ENCODE results near the gene TEX47. TPM values are rescaled to one million over a fixed set of nuclear protein-coding genes. Genes with fewer than 3 reads are reported as not detected.

The TEX47 gene
- total and polyA plus RNA-seq, 4 donors, result not detected

GRCh38 chr7:88771417-88771816, 24.1 kb downstream of the TEX47 start:
- Histone ChIP-seq H3K4me3 (ENCODE audit: low read depth in 1 of 3, low read length in 3 of 3) (no peak overlapping the region), H3K4me1 (ENCODE audit: control insufficient read depth in 4 of 4, insufficient read depth in 4 of 4, low read length in 3 of 4) (no peaks in the 10 kb centered on the region), H3K27me3 (ENCODE audit: control insufficient read depth in 4 of 4, insufficient read depth in 4 of 4, low read length in 3 of 4) (peaks cover 0 to 5% (median 0%) of the 10 kb centered on the region in 4 donors), H3K27ac (ENCODE audit: low read depth in 1 of 2, low read length in 2 of 2) (no peak overlapping the region), H3K36me3 (ENCODE audit: control insufficient read depth in 4 of 4, insufficient read depth in 3 of 4, low read depth in 1 of 4, low read length in 3 of 4) (no peaks in the 10 kb centered on the region), H3K9ac (ENCODE audit: low read depth in 1 of 2, low read length in 2 of 2) (no peak overlapping the region), H3K9me3 (ENCODE audit: control insufficient read depth in 4 of 4, low read length in 3 of 4) (no peaks in the 10 kb centered on the region)
- no peak for TF ChIP-seq NR2F2 (IDR thresholded peaks at IDR 0.05)
- no peak for TF ChIP-seq HNF4A (conservative IDR thresholded peaks at IDR 0.05)
- TF ChIP-seq GABPA (IDR thresholded peaks at IDR 0.05 in 1 of 2, conservative IDR thresholded peaks at IDR 0.05 in 1 of 2), result no peak
- no peak for TF ChIP-seq YY1 (IDR thresholded peaks at IDR 0.05)
- TF ChIP-seq CTCF (IDR thresholded peaks at IDR 0.05; ENCODE audit: low read depth, low read length, missing input control), result no peak
- no peak for TF ChIP-seq FOXA1 (IDR thresholded peaks at IDR 0.05)
- no peak for TF ChIP-seq TAF1 (conservative IDR thresholded peaks at IDR 0.05)
- TF ChIP-seq EGR1 (IDR thresholded peaks at IDR 0.05; ENCODE audit: low read depth in 2 of 2), result no peak
- no peak for TF ChIP-seq HNF4G (IDR thresholded peaks at IDR 0.05)
- no peak for TF ChIP-seq ATF3 (IDR thresholded peaks at IDR 0.05)
- no peak for TF ChIP-seq FOXA2 (IDR thresholded peaks at IDR 0.05)
- WGBS, result 76% methylated on average over 1 of the region's 1 CpG
- no peak for DNase-seq (ENCODE audit: low spot score)

- TF ChIP-seq RXRA (IDR thresholded peaks at IDR 0.05) (no peak), FOXA2 (IDR thresholded peaks at IDR 0.05) (no peak)
- no peaks in the 10 kb centered on the region for H3K36me3 ChIP-seq (ENCODE audit: control insufficient read depth in 4 of 4, insufficient read depth in 3 of 4, low read depth in 1 of 4, low read length in 3 of 4)
- H3K27me3 ChIP-seq (ENCODE audit: control insufficient read depth in 4 of 4, insufficient read depth in 4 of 4, low read length in 3 of 4), result peaks cover 2 to 14% (median 9%) of the 10 kb centered on the region in 4 donors
- no peak overlapping the region for H3K27ac ChIP-seq (ENCODE audit: low read depth in 1 of 2, low read length in 2 of 2)
- H3K4me1 ChIP-seq (ENCODE audit: control insufficient read depth in 4 of 4, insufficient read depth in 4 of 4, low read length in 3 of 4), result peaks cover 10 to 12% (median 11%) of the 10 kb centered on the region in 4 donors
- no peak for DNase-seq (ENCODE audit: low spot score)
- no peaks in the 10 kb centered on the region for H3K9me3 ChIP-seq (ENCODE audit: control insufficient read depth in 4 of 4, low read length in 3 of 4)
- no peak overlapping the region for H3K9ac ChIP-seq (ENCODE audit: low read depth in 1 of 2, low read length in 2 of 2)
- no peak overlapping the region for H3K4me3 ChIP-seq (ENCODE audit: low read depth in 1 of 3, low read length in 3 of 3)
- WGBS, result 54% methylated on average over 1 of the region's 1 CpG
Measured at GRCh38 chr7:88761779-88762178, 33.8 kb downstream of the TEX47 start.

GRCh38 chr7:88760136-88760515, 35.4 kb downstream of the TEX47 start:
- Histone ChIP-seq H3K9me3 (ENCODE audit: control insufficient read depth in 4 of 4, low read length in 3 of 4) (no peaks in the 10 kb centered on the region), H3K36me3 (ENCODE audit: control insufficient read depth in 4 of 4, insufficient read depth in 3 of 4, low read depth in 1 of 4, low read length in 3 of 4) (no peaks in the 10 kb centered on the region), H3K27me3 (ENCODE audit: control insufficient read depth in 4 of 4, insufficient read depth in 4 of 4, low read length in 3 of 4) (peaks cover 2 to 14% (median 9%) of the 10 kb centered on the region in 4 donors), H3K27ac (ENCODE audit: low read depth in 1 of 2, low read length in 2 of 2) (no peak overlapping the region), H3K4me1 (ENCODE audit: control insufficient read depth in 4 of 4, insufficient read depth in 4 of 4, low read length in 3 of 4) (peaks cover 10 to 12% (median 11%) of the 10 kb centered on the region in 4 donors), H3K4me3 (ENCODE audit: low read depth in 1 of 3, low read length in 3 of 3) (peak overlapping the region in 1 of 3 donors; percentile 37), H3K9ac (ENCODE audit: low read depth in 1 of 2, low read length in 2 of 2) (no peak overlapping the region)
- TF ChIP-seq NR2F2 (IDR thresholded peaks at IDR 0.05), result no peak
- TF ChIP-seq MAX (IDR thresholded peaks at IDR 0.05), result no peak
- TF ChIP-seq REST (IDR thresholded peaks at IDR 0.05), result no peak
- TF ChIP-seq HNF4G (IDR thresholded peaks at IDR 0.05), result no peak
- no peak for TF ChIP-seq FOXA2 (IDR thresholded peaks at IDR 0.05)
- TF ChIP-seq RAD21 (IDR thresholded peaks at IDR 0.05), result no peak
- no peak for TF ChIP-seq CTCF (IDR thresholded peaks at IDR 0.05; ENCODE audit: low read depth, low read length, missing input control)
- TF ChIP-seq TAF1 (conservative IDR thresholded peaks at IDR 0.05), result no peak
- no peak for TF ChIP-seq SP1 (IDR thresholded peaks at IDR 0.05)
- no peak for TF ChIP-seq GABPA (IDR thresholded peaks at IDR 0.05 in 1 of 2, conservative IDR thresholded peaks at IDR 0.05 in 1 of 2)
- no peak for DNase-seq (ENCODE audit: low spot score)
- 13% methylated on average over 6 of the region's 6 CpGs for WGBS
